Neuronal stem cell (in vitro differentiated cells): ENCODE measurements around the gene AFF3.

Experiments used
- DNase-seq: peaks from one replicate; pipeline ENCODE4 v3.0.0-alpha.2; 2013; ENCODE audit warnings: low spot score
- H2AFZ ChIP-seq: one replicate; pipeline ENCODE4 v1.6.1; 2013; ENCODE audit warnings: mild to moderate bottlenecking, low read length, inconsistent platforms
- H2AK5ac ChIP-seq: 2 replicates; pipeline ENCODE4 v1.6.1; 2013; ENCODE audit warnings: low read depth, mild to moderate bottlenecking, inconsistent platforms, low read length, moderate library complexity, mixed read lengths
- H2BK120ac ChIP-seq: 2 replicates; pipeline ENCODE4 v1.6.1; 2013; ENCODE audit warnings: low read depth, mild to moderate bottlenecking, inconsistent platforms, low read length, moderate library complexity, mixed read lengths
- H2BK12ac ChIP-seq: one replicate; pipeline ENCODE4 v1.6.1; 2013; ENCODE audit warnings: low read length, inconsistent platforms
- H2BK15ac ChIP-seq: 2 replicates; pipeline ENCODE4 v1.6.1; 2013; ENCODE audit warnings: mild to moderate bottlenecking, low read length, inconsistent platforms, mixed read lengths
- H2BK5ac ChIP-seq: one replicate; pipeline ENCODE4 v1.6.1; 2013; ENCODE audit warnings: inconsistent platforms, mild to moderate bottlenecking, low read length, moderate library complexity
- H3K14ac ChIP-seq: one replicate; pipeline ENCODE4 v1.6.1; 2013; ENCODE audit warnings: low read length, inconsistent platforms
- H3K18ac ChIP-seq: 2 replicates; pipeline ENCODE4 v1.6.1; 2013; ENCODE audit warnings: low read length, inconsistent platforms
- H3K23ac ChIP-seq: 2 replicates; pipeline ENCODE4 v1.6.1; 2013; ENCODE audit warnings: low read depth, mild to moderate bottlenecking, mixed read lengths, low read length, inconsistent platforms; ENCODE audit not compliant: poor library complexity
- H3K27ac ChIP-seq: replicated peaks from 3 replicates; pipeline ENCODE4 v1.5.1; 2013; ENCODE audit warnings: low read length, inconsistent platforms
- H3K27me3 ChIP-seq, 3 experiments: 2 replicates each; pipeline ENCODE4 v1.6.1; 2013; ENCODE audit warnings: low read length in 3 of 3, mild to moderate bottlenecking in 2 of 3, inconsistent platforms in 1 of 3, low read depth in 1 of 3, mixed read lengths in 1 of 3, moderate library complexity in 1 of 3; ENCODE audit not compliant: control insufficient read depth in 3 of 3, insufficient read depth in 3 of 3
- H3K36me3 ChIP-seq, 2 donors: replicated peaks in 1 of 2; 2 replicates each; pipeline ENCODE4 v1.6.1; 2013; ENCODE audit warnings: low read length in 2 of 2; ENCODE audit not compliant: control insufficient read depth in 2 of 2, insufficient read depth in 2 of 2
- H3K4ac ChIP-seq: 2 replicates; pipeline ENCODE4 v1.6.1; 2013; ENCODE audit warnings: inconsistent platforms, mild to moderate bottlenecking, low read length, moderate library complexity
- H3K4me1 ChIP-seq, 2 donors: 1 replicate in 1 of 2; 2 replicates in 1 of 2; pipeline ENCODE4 v1.6.1; 2013; ENCODE audit warnings: low read length in 2 of 2, low read depth in 1 of 2; ENCODE audit not compliant: control insufficient read depth in 2 of 2, insufficient read depth in 1 of 2
- H3K4me2 ChIP-seq: one replicate; pipeline ENCODE4 v1.6.1; 2013; ENCODE audit warnings: mild to moderate bottlenecking, low read length, inconsistent platforms; ENCODE audit not compliant: insufficient read depth, poor library complexity, severe bottlenecking
- H3K4me3 ChIP-seq, 2 donors: 2 replicates each; pipeline ENCODE4 v1.5.1; 2013; ENCODE audit warnings: low read length in 2 of 2, mild to moderate bottlenecking in 2 of 2, inconsistent platforms in 1 of 2, moderate library complexity in 1 of 2
- H3K79me1 ChIP-seq: one replicate; pipeline ENCODE4 v1.6.1; 2013; ENCODE audit warnings: low read depth, mild to moderate bottlenecking, inconsistent platforms, low read length, moderate library complexity
- H3K9ac ChIP-seq: one replicate; pipeline ENCODE4 v1.6.1; 2013; ENCODE audit warnings: mild to moderate bottlenecking, low read depth, low read length, inconsistent platforms; ENCODE audit not compliant: poor library complexity
- H3K9me3 ChIP-seq, 2 donors: replicated peaks in 1 of 2; 2 replicates each; pipeline versions ENCODE3 to v1.6.1; 2013; ENCODE audit warnings: low read length in 2 of 2, mild to moderate bottlenecking in 2 of 2, inconsistent platforms in 1 of 2, low read depth in 1 of 2, mixed read lengths in 1 of 2, moderate library complexity in 1 of 2; ENCODE audit not compliant: control insufficient read depth in 2 of 2, insufficient read depth in 1 of 2
- H4K8ac ChIP-seq: one replicate; pipeline ENCODE4 v1.6.1; 2013; ENCODE audit warnings: low read depth, mild to moderate bottlenecking, inconsistent platforms, low read length, moderate library complexity
- H4K91ac ChIP-seq: one replicate; pipeline ENCODE4 v1.6.1; 2013; ENCODE audit warnings: low read length, low read depth, mild to moderate bottlenecking, inconsistent platforms; ENCODE audit not compliant: poor library complexity
- WGBS, 2 donors: extraction: QIAGEN DNeasy Blood & Tissue Kit; methylation state at CpG; one replicate each; pipeline ENCODE4 v1.1.7; 2013; ENCODE audit warnings: missing lambda C conversion rate in 2 of 2, mixed read lengths in 1 of 2; ENCODE audit not compliant: insufficient read length in 2 of 2, insufficient replicate concordance in 1 of 2; ENCODE audit errors: extremely low coverage in 2 of 2; 5-methylcytosine and 5-hydroxymethylcytosine counted together

Gene AFF3

GRCh38 chr2:99573634-99574251 is 568.6 kb downstream of the AFF3 start:
- Histone ChIP-seq H3K4ac (no peak overlapping the region), H3K18ac (peak overlapping the region; percentile 62), H2BK12ac (no peak overlapping the region), H3K4me3 (no peak overlapping the region), H3K14ac (no peak overlapping the region), H4K91ac (no peak overlapping the region), H3K9ac (no peak overlapping the region), H2BK120ac (no peak overlapping the region), H2BK15ac (no peak overlapping the region), H2AK5ac (no peak overlapping the region), H3K23ac (no peak overlapping the region), H3K9me3 (no peaks in the 10 kb centered on the region), H2BK5ac (no peak overlapping the region), H3K27me3 (no peaks in the 10 kb centered on the region), H3K79me1 (no peaks in the 10 kb centered on the region), H3K4me2 (no peak overlapping the region), H3K27ac (no peak overlapping the region), H3K4me1 (peaks cover 11 to 41% of the 10 kb centered on the region in 2 donors), H4K8ac (no peak overlapping the region), H3K36me3 (no peaks in the 10 kb centered on the region), H2AFZ (no peak overlapping the region)
- no CpG with 5 or more reads among the region's 11 CpGs for WGBS, 2 donors
- no peak for DNase-seq

GRCh38 chr2:99572373-99573164 is 569.8 kb downstream of the AFF3 start:
- Histone ChIP-seq H2AK5ac (no peak overlapping the region), H2BK15ac (no peak overlapping the region), H3K9ac (no peak overlapping the region), H2AFZ (peak overlapping the region; percentile 48), H3K4me3 (no peak overlapping the region), H3K4ac (no peak overlapping the region), H2BK5ac (no peak overlapping the region), H3K27me3 (no peaks in the 10 kb centered on the region), H4K91ac (no peak overlapping the region), H3K9me3 (no peaks in the 10 kb centered on the region), H4K8ac (no peak overlapping the region), H3K79me1 (no peaks in the 10 kb centered on the region), H3K27ac (no peak overlapping the region), H2BK120ac (no peak overlapping the region), H3K18ac (no peak overlapping the region), H3K4me2 (no peak overlapping the region), H3K4me1 (peaks cover 11 to 41% of the 10 kb centered on the region in 2 donors), H3K23ac (no peak overlapping the region), H2BK12ac (no peak overlapping the region), H3K14ac (no peak overlapping the region), H3K36me3 (no peaks in the 10 kb centered on the region)
- WGBS, 2 donors = no CpG with 5 or more reads among the region's 13 CpGs
- no peak for DNase-seq

DNA sequence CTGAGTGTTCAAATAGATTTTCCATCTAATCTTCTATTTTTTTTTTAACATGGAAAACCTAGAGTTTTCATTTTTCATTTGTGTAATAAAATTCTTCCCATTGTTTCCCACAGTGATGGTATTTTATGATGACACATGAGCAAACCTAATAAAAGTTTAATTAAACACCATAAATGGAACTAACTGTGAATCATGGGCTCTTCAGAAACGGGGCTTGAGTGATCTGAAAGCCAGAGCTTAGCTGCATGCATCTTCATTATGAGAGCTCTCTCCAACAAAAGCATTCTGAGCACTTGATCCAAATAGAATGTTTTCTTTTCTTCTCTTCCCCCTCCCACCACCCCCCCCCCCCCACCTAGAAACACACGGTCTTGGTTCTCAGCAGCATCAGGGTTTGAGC is 570.4 kb downstream of the AFF3 start:
- H3K4ac ChIP-seq = no peak overlapping the region
- no peak overlapping the region for H3K23ac ChIP-seq
- no peak overlapping the region for H4K91ac ChIP-seq
- no peak overlapping the region for H2AK5ac ChIP-seq
- H2BK120ac ChIP-seq = no peak overlapping the region
- H4K8ac ChIP-seq = no peak overlapping the region
- no peak overlapping the region for H3K27ac ChIP-seq
- no peak overlapping the region for H3K14ac ChIP-seq
- H3K79me1 ChIP-seq = no peaks in the 10 kb centered on the region
- WGBS, 2 donors = no CpG with 5 or more reads among the region's 2 CpGs
- no peak overlapping the region for H3K9ac ChIP-seq
- no peaks in the 10 kb centered on the region for H3K36me3 ChIP-seq
- no peak overlapping the region for H2BK12ac ChIP-seq
- peak overlapping the region; percentile 48 for H2AFZ ChIP-seq
- H3K18ac ChIP-seq = no peak overlapping the region
- no peak overlapping the region for H2BK5ac ChIP-seq
- H3K4me3 ChIP-seq = no peak overlapping the region
- H3K4me1 ChIP-seq = peaks cover 11 to 41% of the 10 kb centered on the region in 2 donors
- H3K4me2 ChIP-seq = no peak overlapping the region
- no peaks in the 10 kb centered on the region for H3K9me3 ChIP-seq
- no peaks in the 10 kb centered on the region for H3K27me3 ChIP-seq
- no peak overlapping the region for H2BK15ac ChIP-seq
- no peak for DNase-seq

- Histone ChIP-seq H2BK120ac (no peak overlapping the region), H3K18ac (no peak overlapping the region), H3K4me1 (peaks cover 11 to 41% of the 10 kb centered on the region in 2 donors), H3K14ac (no peak overlapping the region), H2AFZ (no peak overlapping the region), H2BK12ac (no peak overlapping the region), H3K79me1 (no peaks in the 10 kb centered on the region), H3K27me3 (no peaks in the 10 kb centered on the region), H3K9me3 (no peaks in the 10 kb centered on the region), H3K27ac (no peak overlapping the region), H3K23ac (no peak overlapping the region), H3K4ac (no peak overlapping the region), H3K4me2 (no peak overlapping the region), H3K36me3 (no peaks in the 10 kb centered on the region), H4K8ac (no peak overlapping the region), H4K91ac (no peak overlapping the region), H2BK5ac (no peak overlapping the region), H3K9ac (no peak overlapping the region), H2AK5ac (no peak overlapping the region), H3K4me3 (no peak overlapping the region), H2BK15ac (no peak overlapping the region)
- WGBS, 2 donors = no CpG with 5 or more reads among the region's 4 CpGs
- DNase-seq = no peak
Observed at GRCh38 chr2:99571533-99571932, 570.9 kb downstream of the AFF3 start.
